Lung (tissue), 12 donors: ENCODE data around the gene RTL1. TPM values are rescaled to one million over a fixed set of nuclear protein-coding genes. Genes with fewer than 3 reads are reported as not detected.

ENCODE experiments used
- ATAC-seq: fragments of 200-7000 bp; cut with Tn5 transposase; one replicate; pipeline ENCODE4 v1.9.1; 2020; ENCODE audit warnings: moderate number of reproducible peaks; ENCODE audit not compliant: insufficient read depth, low FRiP score
- DNase-seq, 3 donors: peaks; one replicate each; pipeline ENCODE4 v3.0.0-alpha.2; 2013 to 2017
- H3K27ac ChIP-seq, 2 donors: one replicate each; pipeline ENCODE4 v1.5.1; 2013; ENCODE audit warnings: mild to moderate bottlenecking in 2 of 2, moderate library complexity in 2 of 2, control low read depth in 1 of 2, inconsistent platforms in 1 of 2, low read depth in 1 of 2, low read length in 1 of 2
- H3K27me3 ChIP-seq, 3 donors: one replicate each; pipeline ENCODE4 v1.5.1; 2013; ENCODE audit warnings: low read length in 2 of 3; ENCODE audit not compliant: control insufficient read depth in 3 of 3, insufficient read depth in 3 of 3
- H3K36me3 ChIP-seq, 4 donors: one replicate each; pipeline ENCODE4 v1.5.1; 2013; ENCODE audit warnings: low read length in 4 of 4, mild to moderate bottlenecking in 1 of 4, moderate library complexity in 1 of 4; ENCODE audit not compliant: control insufficient read depth in 4 of 4, insufficient read depth in 4 of 4
- H3K4me1 ChIP-seq, 5 donors: one replicate each; pipeline ENCODE4 v1.5.1; 2013; ENCODE audit warnings: low read length in 5 of 5, mild to moderate bottlenecking in 2 of 5, moderate library complexity in 1 of 5; ENCODE audit not compliant: control insufficient read depth in 5 of 5, insufficient read depth in 5 of 5
- H3K4me3 ChIP-seq: one replicate; pipeline ENCODE4 v1.5.1; 2013; ENCODE audit warnings: mild to moderate bottlenecking, control low read depth, moderate library complexity
- H3K9ac ChIP-seq, 2 donors: one replicate each; pipeline ENCODE4 v1.5.1; 2013; ENCODE audit warnings: low read length in 2 of 2, control low read depth in 1 of 2; ENCODE audit not compliant: insufficient read depth in 1 of 2
- H3K9me3 ChIP-seq, 4 donors: one replicate each; pipeline ENCODE4 v1.5.1; 2013; ENCODE audit warnings: low read length in 3 of 4, mild to moderate bottlenecking in 1 of 4, moderate library complexity in 1 of 4; ENCODE audit not compliant: control insufficient read depth in 4 of 4, insufficient read depth in 3 of 4
- CTCF ChIP-seq: IDR thresholded peaks from 2 replicates; pipeline ENCODE4 v1.5.1; 2012; ENCODE audit warnings: mild to moderate bottlenecking; ENCODE audit errors: control extremely low read depth, extremely low read depth
- WGBS, 2 donors: extraction: QIAGEN DNeasy Blood & Tissue Kit; methylation state at CpG; one replicate each; pipeline ENCODE4 v1.1.7; 2013; 5-methylcytosine and 5-hydroxymethylcytosine counted together
- polyA plus RNA-seq, 2 donors: library from polyadenylated mRNA; stranded (reverse); fragments of 200-250 nt; gene quantifications; one replicate each; pipeline ENCODE4 v1.2.1, GENCODE V29; 2013
- total RNA-seq, 2 donors: library from RNA; depleted of rRNA in 1 of 2; stranded (reverse); fragments of >200 nt in 1 of 2; gene quantifications; one replicate each; pipeline ENCODE4 v1.2.1, GENCODE V29; 2014 to 2021
- donor health status: control.
- donor health status: control.
- donor health status: Bipolar disorder and iron deficiency.
- donor health status: healthy.
- donor health status: DM: yes; HTN: yes; CAD: no.

Gene RTL1
- total and polyA plus RNA-seq, 4 donors: 0.02 to 0.09 TPM; not detected in 2

GRCh38 chr14:100835548-100836310 is 67.8 kb downstream of the RTL1 start:
- no peaks in the 10 kb centered on the region for H3K9me3 ChIP-seq
- H3K36me3 ChIP-seq: peaks cover 0 to 10% (median 0%) of the 10 kb centered on the region in 4 donors
- no peak overlapping the region for H3K4me3 ChIP-seq
- ATAC-seq (peak; percentile 1), DNase-seq (no peak)
- TF ChIP-seq CTCF: no peak
- peaks cover 0 to 17% (median 0%) of the 10 kb centered on the region in 5 donors for H3K4me1 ChIP-seq
- 85 to 88% methylated on average over 24 of the region's 24 CpGs for WGBS, 2 donors
- H3K27ac ChIP-seq: no peak overlapping the region
- H3K27me3 ChIP-seq: peaks cover 0 to 14% (median 0%) of the 10 kb centered on the region in 3 donors
- H3K9ac ChIP-seq: no peak overlapping the region

DNA sequence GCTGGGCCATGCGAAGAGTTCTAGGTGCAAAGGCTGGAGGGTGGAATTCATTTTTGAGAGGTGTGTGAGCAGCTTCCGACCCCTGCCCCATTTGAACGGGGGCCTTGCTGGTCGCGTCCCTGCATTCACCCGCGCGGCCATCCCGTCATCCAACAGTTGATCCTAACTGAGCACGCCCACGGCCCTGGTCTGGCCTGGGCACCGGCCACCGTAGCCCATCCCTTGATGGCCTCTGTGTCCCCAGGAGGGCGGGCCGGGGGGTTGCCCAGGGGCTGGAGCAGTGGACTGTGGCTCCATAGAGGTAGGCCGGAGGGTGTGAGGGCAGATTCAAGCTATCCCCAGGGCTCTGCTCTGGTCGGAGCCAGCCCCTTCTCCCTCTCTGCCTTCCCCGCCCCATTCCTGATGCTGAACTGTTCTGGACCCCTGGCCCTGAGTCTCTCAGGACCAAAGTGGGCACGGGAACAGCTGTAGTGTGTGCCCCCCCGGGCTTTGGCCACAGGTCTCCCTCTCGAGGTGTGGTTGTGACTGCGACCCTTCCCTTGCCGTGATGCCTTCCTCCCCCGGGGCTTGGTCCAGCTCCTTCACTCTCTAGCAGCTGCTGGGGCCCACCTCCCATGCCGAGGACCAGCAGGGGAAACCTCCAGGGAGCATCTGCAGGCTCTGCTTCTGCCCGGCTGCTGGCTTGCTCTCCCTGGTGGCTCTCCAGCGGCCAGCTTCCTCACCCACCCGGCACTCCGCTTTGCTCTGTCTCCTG is 68.6 kb downstream of the RTL1 start:
- Histone ChIP-seq H3K36me3 (peaks cover 0 to 10% (median 0%) of the 10 kb centered on the region in 4 donors), H3K4me3 (no peak overlapping the region), H3K9ac (no peak overlapping the region), H3K9me3 (no peaks in the 10 kb centered on the region), H3K27me3 (peaks cover 0 to 17% (median 0%) of the 10 kb centered on the region in 3 donors), H3K27ac (no peak overlapping the region), H3K4me1 (peaks cover 0 to 11% (median 0%) of the 10 kb centered on the region in 5 donors)
- no peak for ATAC-seq
- WGBS, 2 donors: 86 to 90% methylated on average over 28 to 29 of the region's 29 CpGs
- DNase-seq: no peak
- no peak for TF ChIP-seq CTCF

DNA sequence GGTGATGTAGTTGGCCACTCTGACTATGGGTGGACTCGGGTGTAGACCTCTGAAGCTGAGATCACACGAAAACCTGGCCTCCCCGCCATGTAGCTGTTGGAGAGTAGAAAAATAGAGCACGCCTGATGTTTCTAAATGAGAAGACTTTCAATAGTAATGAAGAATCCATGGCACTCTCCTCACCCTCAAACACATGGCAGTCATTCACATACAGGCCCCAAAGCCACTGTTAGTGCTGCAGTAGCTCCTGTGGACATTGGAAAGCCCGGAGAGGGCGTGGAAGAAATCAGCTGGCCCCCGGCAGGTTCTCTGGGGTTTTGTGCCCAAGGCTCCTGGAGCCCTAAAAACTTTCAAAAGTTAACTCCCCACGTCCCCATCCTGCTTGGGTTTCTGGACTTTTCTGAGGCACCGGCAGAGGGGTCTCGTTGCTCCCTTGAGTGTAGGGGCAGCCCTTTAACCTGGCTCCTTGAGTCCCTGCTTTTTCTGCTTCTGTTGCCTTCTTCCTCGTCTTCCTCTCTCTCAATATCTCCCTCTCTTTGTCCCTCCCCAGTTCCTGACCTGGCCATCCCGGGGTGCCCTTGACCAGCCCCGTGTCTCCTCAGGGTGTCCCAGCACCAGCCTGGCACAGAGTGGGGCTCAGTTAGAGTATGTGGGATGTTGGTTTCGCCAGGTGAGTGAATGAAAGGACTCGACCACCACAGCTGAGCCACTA is 69.3 kb downstream of the RTL1 start:
- Histone ChIP-seq H3K4me3 (no peak overlapping the region), H3K9ac (no peak overlapping the region), H3K9me3 (no peaks in the 10 kb centered on the region), H3K4me1 (peaks cover 0 to 4% (median 0%) of the 10 kb centered on the region in 5 donors), H3K27me3 (peaks cover 0 to 17% (median 0%) of the 10 kb centered on the region in 3 donors), H3K36me3 (peaks cover 0 to 10% (median 0%) of the 10 kb centered on the region in 4 donors), H3K27ac (no peak overlapping the region)
- DNase-seq (no peak), ATAC-seq (no peak)
- TF ChIP-seq CTCF: no peak
- WGBS, 2 donors: 91 to 96% methylated on average over 15 of the region's 15 CpGs
